Stomach smooth muscle (tissue), 2 donors: ENCODE measurements around the gene LSS.

ENCODE experiments used
- H3K27ac ChIP-seq: one replicate; pipeline ENCODE4 v1.7.0; 2013; ENCODE audit warnings: mild to moderate bottlenecking, low read length, inconsistent platforms
- H3K27me3 ChIP-seq, 2 donors: one replicate each; pipeline ENCODE4 v1.7.0; 2013; ENCODE audit warnings: low read length in 2 of 2; ENCODE audit not compliant: insufficient read depth in 2 of 2, control insufficient read depth in 1 of 2
- H3K36me3 ChIP-seq, 2 donors: one replicate each; pipeline ENCODE4 v1.7.0; 2013; ENCODE audit warnings: low read length in 2 of 2; ENCODE audit not compliant: control insufficient read depth in 2 of 2, insufficient read depth in 2 of 2
- H3K4me1 ChIP-seq: one replicate; pipeline ENCODE4 v1.7.0; 2013; ENCODE audit warnings: low read length; ENCODE audit not compliant: control insufficient read depth, insufficient read depth
- H3K4me3 ChIP-seq, 2 donors: one replicate each; pipeline ENCODE4 v1.7.0; 2013; ENCODE audit warnings: low read length in 2 of 2
- H3K9ac ChIP-seq, 2 donors: one replicate each; pipeline ENCODE4 v1.7.0; 2013; ENCODE audit warnings: low read length in 2 of 2, mild to moderate bottlenecking in 1 of 2
- H3K9me3 ChIP-seq, 2 donors: one replicate each; pipeline ENCODE4 v1.7.0; 2013; ENCODE audit warnings: low read length in 2 of 2; ENCODE audit not compliant: control insufficient read depth in 2 of 2
- donor health status: healthy.
- donor health status: Pancreatic carcinoma.

The LSS gene

DNA sequence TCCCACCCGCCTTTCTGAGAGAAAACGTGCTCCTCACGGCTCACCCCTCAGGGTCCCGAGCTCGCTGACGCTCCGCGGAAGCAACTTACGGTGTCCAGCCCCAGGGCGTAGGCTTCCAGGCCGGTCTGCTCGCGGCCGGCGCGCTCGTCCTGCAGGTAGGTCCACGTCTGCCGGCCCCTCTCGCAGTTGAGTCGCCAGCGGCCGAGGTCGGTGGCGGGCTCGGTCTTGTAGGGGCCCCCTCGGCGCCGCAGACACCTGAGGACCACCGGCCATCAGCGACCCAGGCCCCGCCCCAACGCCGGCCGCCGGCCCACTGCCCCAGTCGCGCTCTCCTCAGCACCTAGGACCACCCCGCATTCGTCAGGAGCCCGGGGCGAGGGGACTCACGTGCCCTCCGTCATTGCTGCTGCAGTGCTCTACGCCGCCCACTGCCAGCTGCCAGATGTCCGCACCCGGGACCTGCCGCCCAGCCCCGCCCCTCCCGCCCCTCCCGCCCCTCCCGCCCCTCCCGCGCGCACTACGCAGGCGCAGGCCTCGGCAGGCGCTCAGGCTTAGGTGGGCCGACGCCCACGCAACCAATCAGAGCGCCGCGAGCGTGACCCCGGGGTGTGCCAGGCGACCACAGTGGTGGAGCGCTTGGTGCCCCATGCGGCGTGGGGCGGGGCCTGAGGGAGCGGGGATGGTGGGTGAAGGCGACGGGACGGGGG lies at the start of gene LSS:
Gene LSS, minus strand, starts transcription at position 430 of the 707 bp plus-strand sequence. Its CDS starts 29 bp downstream, at position 401.
- Histone ChIP-seq H3K4me1 (peaks cover 21% of the 10 kb centered on the region), H3K27me3 (no peaks in the 10 kb centered on the region), H3K9ac (peak within 1 kb of the TSS; percentile 66 to 74), H3K4me3 (peak within 1 kb of the TSS; percentile 64 to 90), H3K27ac (peak within 1 kb of the TSS; percentile 67), H3K36me3 (peaks cover 2 to 5% of the 10 kb centered on the region in 2 donors), H3K9me3 (no peaks in the 10 kb centered on the region)

DNA sequence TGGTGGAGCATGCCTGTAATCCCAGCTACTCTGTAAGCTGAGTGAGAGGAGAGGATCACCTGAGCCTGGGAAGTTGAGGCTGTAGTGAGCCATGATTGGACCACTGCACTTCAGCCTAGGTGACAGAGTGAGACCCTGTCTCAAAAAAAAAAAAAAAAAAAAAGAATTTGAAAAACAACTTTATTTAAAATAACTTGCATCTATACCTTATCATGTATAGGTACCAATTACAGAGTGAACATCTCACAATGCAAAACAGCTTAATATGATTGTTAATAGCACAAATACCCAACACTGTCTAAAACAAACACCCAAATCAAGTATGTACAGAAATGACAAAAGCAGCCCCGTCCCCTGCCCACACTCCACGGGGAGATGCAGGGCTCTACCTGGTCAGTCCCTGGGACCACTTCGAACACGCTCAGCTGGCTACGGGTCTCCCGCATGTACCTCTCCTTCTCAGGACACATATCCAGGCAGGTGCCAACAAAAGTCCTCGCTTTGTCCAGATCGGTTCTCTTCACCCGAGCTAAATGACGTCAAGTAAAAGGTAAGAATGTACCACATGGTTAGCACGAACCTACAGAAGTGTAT lies 46.3 kb upstream of the LSS start:
- Histone ChIP-seq H3K4me1 (no peaks in the 10 kb centered on the region), H3K27ac (no peak overlapping the region), H3K36me3 (peaks cover 60 to 62% of the 10 kb centered on the region in 2 donors), H3K9me3 (no peaks in the 10 kb centered on the region), H3K9ac (no peak overlapping the region), H3K27me3 (no peaks in the 10 kb centered on the region), H3K4me3 (no peak overlapping the region)

DNA sequence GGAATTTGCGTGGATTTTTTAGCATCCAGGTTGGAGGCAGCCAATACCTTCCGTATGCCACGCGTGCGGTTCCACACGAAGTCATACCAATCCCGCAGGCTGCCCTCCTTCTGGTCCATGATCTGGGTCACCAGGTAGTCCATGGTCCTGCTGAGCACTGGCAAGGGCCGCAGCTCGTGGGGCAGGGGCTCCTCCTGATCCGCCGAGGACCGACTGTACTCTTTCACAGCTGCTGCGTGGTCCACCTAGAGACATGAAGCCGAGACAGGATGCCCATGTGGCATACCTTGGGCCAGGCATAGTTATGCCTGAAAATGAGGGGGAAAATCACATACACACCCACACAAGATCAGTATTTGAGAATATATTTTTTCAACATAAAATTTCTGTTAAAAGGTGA lies 44.8 kb upstream of the LSS start:
- Histone ChIP-seq H3K36me3 (peaks cover 58 to 63% of the 10 kb centered on the region in 2 donors), H3K27ac (no peak overlapping the region), H3K27me3 (no peaks in the 10 kb centered on the region), H3K9ac (no peak overlapping the region), H3K4me3 (no peak overlapping the region), H3K9me3 (no peaks in the 10 kb centered on the region), H3K4me1 (no peaks in the 10 kb centered on the region)

DNA sequence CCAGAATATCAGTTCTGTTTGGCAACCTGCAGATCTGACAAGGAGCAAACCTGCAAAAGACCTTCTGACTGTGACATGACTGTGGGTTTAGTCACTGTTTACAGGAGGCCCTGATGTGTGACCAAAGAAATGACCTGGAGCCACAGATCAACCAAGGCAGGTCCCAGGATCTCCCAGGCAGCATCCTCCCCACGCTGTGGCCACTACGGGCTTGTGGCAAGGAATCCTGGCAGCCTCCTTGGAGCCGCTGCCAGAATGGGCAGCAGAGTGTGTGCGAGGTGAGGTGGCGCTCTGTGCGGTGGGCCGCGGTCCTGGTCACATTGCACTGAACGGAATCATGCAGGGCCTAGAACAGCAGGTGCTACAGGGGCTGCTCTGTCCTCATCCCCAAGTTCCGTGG lies 40.9 kb upstream of the LSS start:
- H3K9ac ChIP-seq, result no peak overlapping the region
- H3K4me1 ChIP-seq, result no peaks in the 10 kb centered on the region
- H3K36me3 ChIP-seq, result peaks cover 71 to 72% of the 10 kb centered on the region in 2 donors
- no peak overlapping the region for H3K4me3 ChIP-seq
- H3K27me3 ChIP-seq, result no peaks in the 10 kb centered on the region
- no peaks in the 10 kb centered on the region for H3K9me3 ChIP-seq
- H3K27ac ChIP-seq, result no peak overlapping the region

DNA sequence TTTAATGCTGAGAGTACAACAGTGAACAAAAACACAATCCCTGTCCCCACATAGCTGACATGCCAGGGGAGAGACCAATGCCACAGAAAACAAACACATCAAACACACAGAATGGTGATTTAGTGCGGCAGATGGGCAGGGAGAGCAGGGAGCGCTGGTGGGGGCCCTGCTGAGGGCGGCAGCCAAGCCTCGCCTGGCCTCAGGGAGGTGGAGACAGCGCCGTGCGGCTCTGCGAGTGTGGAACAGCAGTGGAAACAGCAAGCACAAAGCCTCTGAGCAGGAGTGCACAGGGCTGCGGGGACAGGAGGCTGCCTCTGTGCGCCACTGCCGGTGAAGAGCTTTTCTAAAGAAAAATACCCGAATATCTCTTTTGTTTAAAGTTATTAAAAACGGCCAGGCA lies 39.8 kb upstream of the LSS start:
- Histone ChIP-seq H3K4me1 (no peaks in the 10 kb centered on the region), H3K9ac (no peak overlapping the region), H3K9me3 (no peaks in the 10 kb centered on the region), H3K4me3 (no peak overlapping the region), H3K27ac (no peak overlapping the region), H3K27me3 (no peaks in the 10 kb centered on the region), H3K36me3 (peaks cover 64 to 70% of the 10 kb centered on the region in 2 donors)

DNA sequence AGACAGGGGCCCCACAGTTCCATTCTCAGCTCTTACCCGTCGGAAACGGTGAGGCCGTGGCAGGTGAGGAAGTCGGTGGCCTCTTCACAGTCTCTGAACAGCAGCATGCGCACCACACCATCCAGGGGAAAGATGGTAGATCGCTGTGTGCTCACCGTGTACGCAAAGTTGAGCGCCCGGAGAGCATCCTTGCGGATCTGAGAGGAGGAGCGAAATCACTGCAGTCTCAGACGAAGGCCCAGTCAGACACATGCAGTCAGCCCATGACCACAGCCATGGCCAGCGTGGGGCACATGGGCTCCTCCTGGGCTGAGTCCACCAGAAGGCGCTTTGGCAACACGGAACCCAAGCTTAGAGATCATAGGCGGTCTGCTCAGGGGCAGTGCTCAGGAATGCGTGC lies 38.4 kb upstream of the LSS start:
- Histone ChIP-seq H3K9ac (no peak overlapping the region), H3K4me1 (no peaks in the 10 kb centered on the region), H3K27ac (no peak overlapping the region), H3K4me3 (no peak overlapping the region), H3K36me3 (peaks cover 53 to 61% of the 10 kb centered on the region in 2 donors), H3K9me3 (no peaks in the 10 kb centered on the region), H3K27me3 (no peaks in the 10 kb centered on the region)

DNA sequence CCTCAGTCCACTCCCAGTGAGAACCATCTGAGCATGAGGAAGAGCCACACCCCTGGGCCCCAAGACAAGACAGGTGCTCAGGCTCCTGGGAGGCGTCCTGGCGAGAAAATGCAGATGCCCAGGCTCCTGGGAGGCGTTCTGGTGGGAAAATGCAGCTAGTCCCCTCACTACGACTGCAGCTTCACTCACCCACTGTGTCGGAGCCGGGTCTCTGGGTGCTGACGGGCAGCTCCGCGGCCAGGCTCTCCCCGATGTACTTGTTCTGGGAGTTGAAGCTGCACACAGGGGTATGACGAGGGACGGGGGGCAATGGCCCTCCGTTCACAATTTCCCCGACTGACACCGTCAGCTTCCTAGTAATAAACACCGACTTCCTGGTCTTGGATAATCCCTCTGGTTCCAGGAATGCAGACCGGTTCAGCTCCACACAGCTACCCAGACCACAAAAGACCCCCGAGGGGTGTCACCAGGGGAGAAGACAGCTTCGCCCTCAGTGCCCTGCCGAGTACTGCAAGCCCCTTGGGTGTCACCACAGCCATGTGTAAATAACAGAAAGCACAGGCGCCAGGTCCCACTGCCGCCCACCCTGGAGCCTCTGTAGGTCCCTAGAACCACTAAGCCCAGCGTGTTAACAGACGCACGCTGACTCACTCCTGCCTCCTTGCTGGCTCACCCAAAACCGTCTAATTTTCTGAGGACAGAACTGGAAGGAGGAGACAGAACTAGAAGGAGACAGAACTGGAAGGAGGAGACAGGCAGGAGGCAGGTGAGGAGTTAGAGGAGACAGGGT lies 37.4 kb upstream of the LSS start:
- Histone ChIP-seq H3K4me1 (no peaks in the 10 kb centered on the region), H3K36me3 (peaks cover 56 to 65% of the 10 kb centered on the region in 2 donors), H3K27me3 (no peaks in the 10 kb centered on the region), H3K4me3 (no peak overlapping the region), H3K9ac (no peak overlapping the region), H3K9me3 (no peaks in the 10 kb centered on the region), H3K27ac (no peak overlapping the region)

DNA sequence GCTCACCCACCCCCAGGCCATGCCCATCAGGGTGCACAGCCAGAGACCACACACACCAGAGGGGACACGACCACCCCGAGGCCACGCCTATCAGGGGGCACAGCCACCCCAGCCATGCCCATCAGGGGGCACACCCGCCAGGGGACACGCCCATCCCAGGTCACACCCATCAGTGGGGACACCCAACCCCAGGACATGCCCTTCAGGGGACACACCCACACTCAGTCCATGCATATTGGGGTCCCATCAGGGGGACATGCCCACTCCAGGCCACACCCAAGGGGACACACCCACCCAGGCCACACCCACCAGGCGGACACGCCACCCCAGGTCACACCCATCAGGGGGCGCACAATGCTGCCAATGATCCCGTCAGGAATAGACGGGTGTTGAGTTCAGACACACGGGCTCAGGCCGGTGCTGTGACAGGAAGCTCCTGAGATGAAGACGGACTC lies 36.1 kb upstream of the LSS start:
- H3K27me3 ChIP-seq, result no peaks in the 10 kb centered on the region
- no peak overlapping the region for H3K27ac ChIP-seq
- H3K9ac ChIP-seq, result no peak overlapping the region
- H3K4me1 ChIP-seq, result no peaks in the 10 kb centered on the region
- peaks cover 52 to 65% of the 10 kb centered on the region in 2 donors for H3K36me3 ChIP-seq
- no peaks in the 10 kb centered on the region for H3K9me3 ChIP-seq
- no peak overlapping the region for H3K4me3 ChIP-seq

DNA sequence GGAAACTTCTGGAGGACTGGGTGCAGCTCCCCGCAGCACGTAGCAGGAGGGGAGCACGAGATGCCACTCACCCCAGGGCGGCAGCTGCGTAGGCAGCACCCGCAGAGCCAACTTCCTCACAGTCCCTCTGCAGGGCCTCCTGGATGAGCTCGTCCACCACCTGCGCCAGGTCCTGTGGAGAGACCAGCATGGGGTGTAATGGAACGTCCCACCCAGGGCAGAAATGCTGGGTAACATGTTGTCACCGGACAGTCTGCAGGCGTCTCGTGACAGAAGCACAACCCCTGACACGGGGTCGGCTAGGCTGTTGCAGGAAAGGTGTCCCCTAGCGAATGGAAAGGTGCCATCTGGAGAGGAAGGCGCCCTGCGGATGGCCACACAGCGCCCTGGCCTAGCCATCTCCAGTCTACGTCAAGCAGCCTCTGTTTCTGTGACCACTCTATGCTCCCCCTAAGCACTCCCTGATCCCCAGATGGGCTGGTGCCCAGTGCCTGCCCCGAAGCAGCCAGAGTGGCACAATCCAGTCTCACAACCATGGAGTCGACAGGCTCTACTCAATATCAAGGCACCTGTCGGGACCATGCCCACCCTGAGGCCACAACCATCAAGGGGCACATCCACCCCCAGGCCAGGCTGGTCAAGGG lies 35.6 kb upstream of the LSS start:
- Histone ChIP-seq H3K9me3 (no peaks in the 10 kb centered on the region), H3K27ac (no peak overlapping the region), H3K9ac (no peak overlapping the region), H3K4me1 (no peaks in the 10 kb centered on the region), H3K4me3 (no peak overlapping the region), H3K36me3 (peaks cover 47 to 61% of the 10 kb centered on the region in 2 donors), H3K27me3 (no peaks in the 10 kb centered on the region)

DNA sequence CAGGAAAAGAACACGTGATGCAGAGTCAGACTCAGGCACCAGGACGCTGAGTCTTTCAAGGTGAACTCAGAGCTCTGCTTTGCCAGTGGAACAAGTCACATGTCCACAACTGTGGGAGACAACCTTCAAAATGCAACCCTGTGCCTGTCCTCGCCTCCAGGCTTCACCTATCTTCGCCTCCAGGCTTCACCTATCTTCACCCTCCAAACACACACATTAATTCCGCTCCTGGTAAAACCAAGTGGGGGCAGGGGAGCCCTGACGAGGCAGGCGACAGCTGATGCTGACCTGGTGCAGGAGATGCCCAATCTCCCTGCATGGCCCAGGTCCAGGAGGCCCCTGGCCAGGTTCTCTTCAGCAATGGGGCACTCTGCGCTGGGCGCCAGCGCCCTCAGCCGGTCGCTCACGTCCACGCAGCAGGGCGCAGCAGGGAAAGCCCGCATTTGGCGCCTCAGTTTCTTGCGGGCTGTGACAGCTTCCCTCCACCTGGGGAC lies 28.0 kb upstream of the LSS start:
- Histone ChIP-seq H3K9me3 (no peaks in the 10 kb centered on the region), H3K36me3 (peaks cover 64 to 76% of the 10 kb centered on the region in 2 donors), H3K27me3 (no peaks in the 10 kb centered on the region), H3K9ac (no peak overlapping the region), H3K27ac (no peak overlapping the region), H3K4me1 (no peaks in the 10 kb centered on the region), H3K4me3 (no peak overlapping the region)
